ENCODE data around the gene HNRNPUL2. TPM values are rescaled to one million over a fixed set of nuclear protein-coding genes. Genes with fewer than 3 reads are reported as not detected.
A peak's percentile ranks its signal among the peaks of the same experiment; 100 is the strongest.
"Not testable (repeated sequence)": the region's sequence is repeated elsewhere in the genome, so short reads cannot be mapped to it uniquely, and the experiment has no call there.

HNRNPUL2 gene
- total RNA-seq, 1 experiment from 2014 or later, result 62.9 TPM

DNA sequence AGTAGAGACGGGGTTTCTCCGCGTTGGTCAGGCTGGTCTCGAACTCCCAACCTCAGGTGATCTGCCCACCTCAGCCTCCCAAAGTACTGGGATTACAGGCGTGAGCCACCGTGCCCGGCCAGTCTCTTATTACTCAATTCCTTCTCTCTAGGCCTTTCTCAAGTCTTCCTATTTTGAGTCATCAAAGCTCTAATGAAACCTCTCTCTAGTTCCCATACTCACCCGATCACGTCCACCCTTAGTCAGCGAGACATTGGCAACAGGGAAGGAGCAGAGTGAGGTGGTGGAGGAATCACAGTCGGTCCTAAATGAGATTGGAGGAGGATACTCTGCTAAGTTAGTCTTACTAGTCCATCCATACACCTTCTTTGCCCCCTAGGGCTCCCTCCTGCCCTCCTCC lies 25.0 kb downstream of the HNRNPUL2 start:
- no peak overlapping the region for H3K27ac Mint-ChIP-seq (ENCODE audit: unreplicated experiment)
- H3K36me3 Mint-ChIP-seq (ENCODE audit: insufficient read depth, unreplicated experiment), result peaks cover 67% of the 10 kb centered on the region
- intact Hi-C loops (cut with micrococcal nuclease; ENCODE audit: unreplicated experiment), result no loop called here
- H3K27me3 ChIP-seq (replicated peaks; ENCODE audit: control insufficient read depth, insufficient read depth, low read length), result no peaks in the 10 kb centered on the region
- no TSS peak for BruUV-seq (replicated peaks)
- ChIA-PET CTCF (interaction anchor here (0.6 kb wide), 1 partner anchor 135 kb away, joined by 14 read pairs; no protein-coding TSS in a partner anchor), POLR2A (no interaction called here)
- H3K36me3 ChIP-seq (ENCODE audit: control insufficient read depth, insufficient read depth, low read length), result no peaks in the 10 kb centered on the region; the same call in none of the 2 replicates
- no peak overlapping the region for H3K4me3 Mint-ChIP-seq (ENCODE audit: unreplicated experiment)
- H3K27me3 Mint-ChIP-seq (ENCODE audit: insufficient read depth, unreplicated experiment), result no peaks in the 10 kb centered on the region
- peaks cover 9% of the 10 kb centered on the region; the same call in 1 of the 2 replicates for H3K4me1 ChIP-seq
- TF ChIP-seq, protein P1, sequence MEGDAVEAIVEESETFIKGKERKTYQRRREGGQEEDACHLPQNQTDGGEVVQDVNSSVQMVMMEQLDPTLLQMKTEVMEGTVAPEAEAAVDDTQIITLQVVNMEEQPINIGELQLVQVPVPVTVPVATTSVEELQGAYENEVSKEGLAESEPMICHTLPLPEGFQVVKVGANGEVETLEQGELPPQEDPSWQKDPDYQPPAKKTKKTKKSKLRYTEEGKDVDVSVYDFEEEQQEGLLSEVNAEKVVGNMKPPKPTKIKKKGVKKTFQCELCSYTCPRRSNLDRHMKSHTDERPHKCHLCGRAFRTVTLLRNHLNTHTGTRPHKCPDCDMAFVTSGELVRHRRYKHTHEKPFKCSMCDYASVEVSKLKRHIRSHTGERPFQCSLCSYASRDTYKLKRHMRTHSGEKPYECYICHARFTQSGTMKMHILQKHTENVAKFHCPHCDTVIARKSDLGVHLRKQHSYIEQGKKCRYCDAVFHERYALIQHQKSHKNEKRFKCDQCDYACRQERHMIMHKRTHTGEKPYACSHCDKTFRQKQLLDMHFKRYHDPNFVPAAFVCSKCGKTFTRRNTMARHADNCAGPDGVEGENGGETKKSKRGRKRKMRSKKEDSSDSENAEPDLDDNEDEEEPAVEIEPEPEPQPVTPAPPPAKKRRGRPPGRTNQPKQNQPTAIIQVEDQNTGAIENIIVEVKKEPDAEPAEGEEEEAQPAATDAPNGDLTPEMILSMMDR (IDR thresholded peaks at IDR 0.05; ENCODE audit: insufficient read depth in 1 of 2, low read depth in 1 of 2, low read length in 1 of 2, severe bottlenecking in 1 of 2, unreplicated experiment in 1 of 2), result no peak
- no peaks in the 10 kb centered on the region for H3K9me3 Mint-ChIP-seq (ENCODE audit: unreplicated experiment)
- no peak for DNase-seq
- peaks cover 16% of the 10 kb centered on the region for H3K4me1 Mint-ChIP-seq (ENCODE audit: low read depth, unreplicated experiment)
- no peak overlapping the region for H3K4me3 ChIP-seq (ENCODE audit: low read depth, low read length)
- no peaks in the 10 kb centered on the region for H3K9me3 ChIP-seq

DNA sequence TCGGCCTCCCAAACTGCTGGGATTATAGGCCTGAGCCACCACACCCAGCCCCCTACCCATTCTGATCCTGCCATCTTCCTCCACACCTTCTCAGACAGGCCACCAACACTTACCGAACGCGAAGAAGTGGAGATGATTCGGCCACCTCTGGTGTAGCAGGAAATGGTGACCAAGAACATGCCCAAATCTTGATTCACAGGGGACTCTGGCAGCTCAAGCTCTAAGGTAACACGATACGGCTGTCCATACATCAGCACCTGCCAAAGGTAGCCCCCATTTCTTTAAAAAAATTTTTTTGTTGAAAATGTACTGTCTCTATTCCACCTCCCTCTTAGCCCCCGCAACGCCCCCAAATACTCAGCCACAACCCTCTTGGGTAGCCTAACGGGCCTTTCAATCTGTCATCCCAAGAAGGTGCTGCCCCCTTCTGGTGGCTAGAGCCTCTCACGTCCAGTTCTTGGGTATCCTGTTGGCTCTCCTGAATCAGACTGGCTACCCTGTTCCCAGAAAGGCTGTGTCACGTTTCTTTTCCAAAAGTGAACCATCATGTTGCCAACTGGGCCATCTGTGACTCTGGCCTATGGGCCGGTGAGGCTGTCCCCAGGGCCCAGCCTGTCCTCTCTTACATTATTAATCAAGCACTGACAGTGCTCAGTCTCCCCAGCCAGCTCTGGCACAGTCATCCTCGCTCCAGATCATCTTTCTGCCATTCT lies 32.6 kb downstream of the HNRNPUL2 start:
- CTCF ChIA-PET, result interaction anchor here (0.6 to 1.5 kb wide), 8 partner anchors 11 to 288 kb away, joined by 3 to 10 read pairs (median 4); partner anchors contain the start of gene ZBTB3
- POLR2A ChIA-PET, result interaction anchor here (0.5 to 1.7 kb wide), 3 partner anchors 35 to 145 kb away, joined by 3 to 4 read pairs (median 4); partner anchors contain the start of gene TUT1
- no peaks in the 10 kb centered on the region for H3K27me3 ChIP-seq (replicated peaks; ENCODE audit: control insufficient read depth, insufficient read depth, low read length)
- intact Hi-C loops (cut with micrococcal nuclease; ENCODE audit: unreplicated experiment), result loop anchor here (1.0 kb wide), 1 partner anchor 15 kb away; the partner anchor contains the start of gene UBXN1
- Mint-ChIP-seq H3K4me3 (ENCODE audit: unreplicated experiment) (no peak overlapping the region), H3K36me3 (ENCODE audit: insufficient read depth, unreplicated experiment) (peaks cover 60% of the 10 kb centered on the region), H3K27me3 (ENCODE audit: insufficient read depth, unreplicated experiment) (no peaks in the 10 kb centered on the region), H3K9me3 (ENCODE audit: unreplicated experiment) (no peaks in the 10 kb centered on the region), H3K4me1 (ENCODE audit: low read depth, unreplicated experiment) (peaks cover 6% of the 10 kb centered on the region), H3K27ac (ENCODE audit: unreplicated experiment) (no peak overlapping the region)
- no peak overlapping the region for H3K4me3 ChIP-seq (ENCODE audit: low read depth, low read length)
- no peaks in the 10 kb centered on the region for H3K4me1 ChIP-seq
- no peaks in the 10 kb centered on the region for H3K9me3 ChIP-seq
- no TSS peak for BruUV-seq (replicated peaks)
- peaks cover 2% of the 10 kb centered on the region for H3K36me3 ChIP-seq (ENCODE audit: control insufficient read depth, insufficient read depth, low read length)
- peak; percentile 70 to 77 for DNase-seq
- TF ChIP-seq, protein P1 (IDR thresholded peaks at IDR 0.05; ENCODE audit: insufficient read depth in 1 of 2, low read depth in 1 of 2, low read length in 1 of 2, severe bottlenecking in 1 of 2, unreplicated experiment in 1 of 2), result peak; percentile 64 to 82

DNA sequence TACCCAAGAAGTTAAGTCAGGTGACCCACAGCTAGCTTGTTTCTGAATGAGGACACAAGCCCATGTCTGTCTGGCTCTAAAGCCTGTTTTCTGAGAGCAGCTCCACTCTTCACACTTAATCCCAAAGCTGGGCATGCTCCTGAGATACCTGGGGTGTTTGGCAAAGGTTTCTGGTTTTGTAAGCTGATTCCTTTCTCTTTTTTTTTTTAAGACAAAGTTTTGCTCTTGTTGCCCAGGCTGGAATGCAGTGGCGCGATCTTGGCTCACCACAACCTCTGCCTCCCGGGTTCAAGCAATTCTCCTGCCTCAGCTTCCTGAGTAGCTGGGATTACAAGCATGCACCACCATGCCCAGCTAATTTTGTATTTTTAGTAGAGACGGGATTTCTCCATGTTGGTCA lies 33.6 kb downstream of the HNRNPUL2 start:
- H3K4me1 Mint-ChIP-seq (ENCODE audit: low read depth, unreplicated experiment); H3K4me3 Mint-ChIP-seq (ENCODE audit: unreplicated experiment); H3K9me3 Mint-ChIP-seq (ENCODE audit: unreplicated experiment); H3K27me3 Mint-ChIP-seq (ENCODE audit: insufficient read depth, unreplicated experiment); H3K4me3 ChIP-seq (ENCODE audit: low read depth, low read length); H3K27me3 ChIP-seq (replicated peaks; ENCODE audit: control insufficient read depth, insufficient read depth, low read length); DNase-seq; H3K27ac Mint-ChIP-seq (ENCODE audit: unreplicated experiment); BruUV-seq (replicated peaks); H3K9me3 ChIP-seq; H3K36me3 ChIP-seq (ENCODE audit: control insufficient read depth, insufficient read depth, low read length); H3K4me1 ChIP-seq: not testable (repeated sequence)
- ChIA-PET POLR2A (interaction anchor here (1.3 to 1.7 kb wide), 2 partner anchors 29 to 102 kb away, joined by 4 to 6 read pairs; partner anchors contain the start of genes C11orf98, CSKMT and TUT1), CTCF (interaction anchor here (0.5 to 1.2 kb wide), 3 partner anchors 20 to 60 kb away, joined by 3 to 4 read pairs (median 3); partner anchors contain the start of gene ZBTB3)
- H3K36me3 Mint-ChIP-seq (ENCODE audit: insufficient read depth, unreplicated experiment), result peaks cover 53% of the 10 kb centered on the region
- intact Hi-C loops (cut with micrococcal nuclease; ENCODE audit: unreplicated experiment), result loop anchor here (1.0 kb wide), 1 partner anchor 14 kb away; the partner anchor contains the start of gene UBXN1
